ENCODE data around the gene PPIE.

GRCh38 chr1:39691383-39692151 is 47.1 kb upstream of the PPIE start, which contains the start of gene HPCAL4:
- TF ChIP-seq EZH2 (optimal IDR thresholded peaks at IDR 0.05; ENCODE audit: low read depth, low read length) = no peak
- TF ChIP-seq, protein P1, sequence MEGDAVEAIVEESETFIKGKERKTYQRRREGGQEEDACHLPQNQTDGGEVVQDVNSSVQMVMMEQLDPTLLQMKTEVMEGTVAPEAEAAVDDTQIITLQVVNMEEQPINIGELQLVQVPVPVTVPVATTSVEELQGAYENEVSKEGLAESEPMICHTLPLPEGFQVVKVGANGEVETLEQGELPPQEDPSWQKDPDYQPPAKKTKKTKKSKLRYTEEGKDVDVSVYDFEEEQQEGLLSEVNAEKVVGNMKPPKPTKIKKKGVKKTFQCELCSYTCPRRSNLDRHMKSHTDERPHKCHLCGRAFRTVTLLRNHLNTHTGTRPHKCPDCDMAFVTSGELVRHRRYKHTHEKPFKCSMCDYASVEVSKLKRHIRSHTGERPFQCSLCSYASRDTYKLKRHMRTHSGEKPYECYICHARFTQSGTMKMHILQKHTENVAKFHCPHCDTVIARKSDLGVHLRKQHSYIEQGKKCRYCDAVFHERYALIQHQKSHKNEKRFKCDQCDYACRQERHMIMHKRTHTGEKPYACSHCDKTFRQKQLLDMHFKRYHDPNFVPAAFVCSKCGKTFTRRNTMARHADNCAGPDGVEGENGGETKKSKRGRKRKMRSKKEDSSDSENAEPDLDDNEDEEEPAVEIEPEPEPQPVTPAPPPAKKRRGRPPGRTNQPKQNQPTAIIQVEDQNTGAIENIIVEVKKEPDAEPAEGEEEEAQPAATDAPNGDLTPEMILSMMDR (IDR thresholded peaks at IDR 0.05; ENCODE audit: low read length) = no peak
- no peak for TF ChIP-seq EZH2phosphoT487 (IDR thresholded peaks at IDR 0.05; ENCODE audit: low read length)

Measured in MM.1S (cell line).